Measurements from ENCODE around the gene ENPP3. TPM values are rescaled to one million over a fixed set of nuclear protein-coding genes. Genes with fewer than 3 reads are reported as not detected.

The ENPP3 gene
- total and polyA plus RNA-seq, 10 of the 15 experiments (the other 5 are each of a cell fraction or from before 2014, with no cell fraction given) = 0.01 TPM; not detected in 9

GRCh38 chr6:131627724-131628682 is 9.1 kb upstream of the ENPP3 start, which contains the start of gene MED23 (continued):
- TF ChIP-seq SKIL (IDR thresholded peaks at IDR 0.05; ENCODE audit: low read depth, poor library complexity, severe bottlenecking) (no peak), CEBPB (IDR thresholded peaks at IDR 0.05; ENCODE audit: borderline replicate concordance in 1 of 2, low read depth in 2 of 2, low read length in 2 of 2) (no peak), RB1 (IDR thresholded peaks at IDR 0.05; ENCODE audit: borderline replicate concordance) (peak; percentile 95; the same call in 1 of the 2 replicates), JUND (IDR thresholded peaks at IDR 0.05; ENCODE audit: low read depth, low read length) (peak; percentile 58; the same call in 1 of the 2 replicates), CREM (IDR thresholded peaks at IDR 0.05; ENCODE audit: low read depth) (peak; percentile 90), CBFB (IDR thresholded peaks at IDR 0.05; ENCODE audit: low read depth) (peak; percentile 86; the same call in 1 of the 2 replicates), CHD1 (IDR thresholded peaks at IDR 0.05; ENCODE audit: low read depth, low read length) (0 out of 2 replicates have a peak, but pooled peaks have one; percentile 61), NFIC (IDR thresholded peaks at IDR 0.05; ENCODE audit: low read depth, low read length) (no peak; the same call in 1 of the 2 replicates), MTA3 (IDR thresholded peaks at IDR 0.05; ENCODE audit: borderline replicate concordance, low read length) (no peak), EED (IDR thresholded peaks at IDR 0.05; ENCODE audit: low read depth) (peak; percentile 74), HDAC2 (IDR thresholded peaks at IDR 0.05) (no peak), ATF7 (IDR thresholded peaks at IDR 0.05; ENCODE audit: low read depth) (peak; percentile 38; the same call in 1 of the 2 replicates), ZNF207 (IDR thresholded peaks at IDR 0.05; ENCODE audit: borderline replicate concordance) (peak; percentile 99), SRF (IDR thresholded peaks at IDR 0.05; ENCODE audit: low read depth in 2 of 2, low read length in 2 of 2) (peak; percentile 51 to 94; a peak in 3 of 4 replicates), SPI1 (IDR thresholded peaks at IDR 0.05; ENCODE audit: borderline replicate concordance, insufficient read depth, low read depth, low read length) (peak; percentile 36; the same call in 1 of the 2 replicates), NR2F1 (conservative IDR thresholded peaks at IDR 0.05) (peak; percentile 83), SMAD5 (IDR thresholded peaks at IDR 0.05; ENCODE audit: low read depth) (peak; percentile 86; the same call in 1 of the 2 replicates), PKNOX1 (IDR thresholded peaks at IDR 0.05) (peak; percentile 81), RUNX3 (IDR thresholded peaks at IDR 0.05; ENCODE audit: low read length) (peak; percentile 94), KDM1A (IDR thresholded peaks at IDR 0.05; ENCODE audit: borderline replicate concordance) (no peak), BHLHE40 (IDR thresholded peaks at IDR 0.05; ENCODE audit: borderline replicate concordance in 1 of 2, low read depth in 2 of 2, low read length in 1 of 2) (peak; percentile 70 to 71; a peak in 3 of 4 replicates), ZNF384 (IDR thresholded peaks at IDR 0.05; ENCODE audit: borderline replicate concordance, low read depth, low read length) (peak; percentile 72), TBL1XR1 (IDR thresholded peaks at IDR 0.05; ENCODE audit: low read depth, low read length) (peak; percentile 90)
- TF ChIP-seq, protein P1, sequence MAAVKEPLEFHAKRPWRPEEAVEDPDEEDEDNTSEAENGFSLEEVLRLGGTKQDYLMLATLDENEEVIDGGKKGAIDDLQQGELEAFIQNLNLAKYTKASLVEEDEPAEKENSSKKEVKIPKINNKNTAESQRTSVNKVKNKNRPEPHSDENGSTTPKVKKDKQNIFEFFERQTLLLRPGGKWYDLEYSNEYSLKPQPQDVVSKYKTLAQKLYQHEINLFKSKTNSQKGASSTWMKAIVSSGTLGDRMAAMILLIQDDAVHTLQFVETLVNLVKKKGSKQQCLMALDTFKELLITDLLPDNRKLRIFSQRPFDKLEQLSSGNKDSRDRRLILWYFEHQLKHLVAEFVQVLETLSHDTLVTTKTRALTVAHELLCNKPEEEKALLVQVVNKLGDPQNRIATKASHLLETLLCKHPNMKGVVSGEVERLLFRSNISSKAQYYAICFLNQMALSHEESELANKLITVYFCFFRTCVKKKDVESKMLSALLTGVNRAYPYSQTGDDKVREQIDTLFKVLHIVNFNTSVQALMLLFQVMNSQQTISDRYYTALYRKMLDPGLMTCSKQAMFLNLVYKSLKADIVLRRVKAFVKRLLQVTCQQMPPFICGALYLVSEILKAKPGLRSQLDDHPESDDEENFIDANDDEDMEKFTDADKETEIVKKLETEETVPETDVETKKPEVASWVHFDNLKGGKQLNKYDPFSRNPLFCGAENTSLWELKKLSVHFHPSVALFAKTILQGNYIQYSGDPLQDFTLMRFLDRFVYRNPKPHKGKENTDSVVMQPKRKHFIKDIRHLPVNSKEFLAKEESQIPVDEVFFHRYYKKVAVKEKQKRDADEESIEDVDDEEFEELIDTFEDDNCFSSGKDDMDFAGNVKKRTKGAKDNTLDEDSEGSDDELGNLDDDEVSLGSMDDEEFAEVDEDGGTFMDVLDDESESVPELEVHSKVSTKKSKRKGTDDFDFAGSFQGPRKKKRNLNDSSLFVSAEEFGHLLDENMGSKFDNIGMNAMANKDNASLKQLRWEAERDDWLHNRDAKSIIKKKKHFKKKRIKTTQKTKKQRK (IDR thresholded peaks at IDR 0.05; ENCODE audit: low read depth, low read length) = peak; percentile 48

Data from GM12878 (cell line).